ENCODE results near the gene DUSP10.
A peak's percentile ranks its signal among the peaks of the same experiment; 100 is the strongest.

DUSP10 gene

GRCh38 chr1:221700536-221700935 lies 41.4 kb downstream of the DUSP10 start:
- in situ Hi-C loops (cut with MboI; ENCODE audit: low pct_unique_long_range_greater_than_20kb, low sequenced_read_pairs): no loop called here
- no peak for DNase-seq

- in situ Hi-C loops (cut with MboI; ENCODE audit: low pct_unique_long_range_greater_than_20kb, low sequenced_read_pairs): no loop called here
- no peak for DNase-seq
Measured at GRCh38 chr1:221699978-221700519, 41.8 kb downstream of the DUSP10 start.

GRCh38 chr1:221699577-221699976 lies 42.3 kb downstream of the DUSP10 start:
- in situ Hi-C loops (cut with MboI; ENCODE audit: low pct_unique_long_range_greater_than_20kb, low sequenced_read_pairs): no loop called here
- DNase-seq: no peak

DNA sequence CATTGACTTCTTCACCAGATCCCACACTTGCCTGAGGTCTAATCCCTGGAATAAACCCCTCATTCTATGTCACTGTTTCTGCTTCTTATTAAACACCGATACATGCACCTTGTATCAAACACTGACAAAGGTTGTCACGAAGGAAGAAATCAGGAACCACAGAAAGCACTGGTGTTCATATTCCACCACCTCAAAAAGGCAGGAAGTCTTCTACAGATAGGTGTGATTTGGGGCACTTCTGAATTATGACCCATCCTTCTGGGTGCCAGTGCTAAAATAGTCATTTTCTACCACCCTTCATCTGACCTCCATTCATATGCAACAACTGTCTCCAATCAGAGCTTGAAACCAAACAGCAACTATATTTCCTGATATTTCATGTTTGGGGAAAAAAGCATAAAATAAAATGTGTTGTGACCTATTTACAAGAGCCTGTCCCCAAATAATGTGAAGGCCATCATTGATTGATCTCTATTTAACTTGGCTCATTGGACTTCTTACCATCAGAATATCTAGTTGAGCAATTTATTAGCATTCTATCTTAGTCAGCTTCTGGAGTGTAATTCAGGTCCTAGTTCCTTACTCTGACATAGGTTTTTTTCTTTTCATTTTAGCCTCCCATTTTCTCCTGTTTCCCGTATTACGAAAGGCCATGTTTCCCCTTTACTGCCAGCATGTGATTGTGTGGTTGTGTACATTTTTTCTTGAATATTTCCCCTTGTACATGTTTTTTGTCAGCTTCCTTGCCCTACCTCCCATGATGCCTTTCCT lies 43.1 kb downstream of the DUSP10 start:
- in situ Hi-C loops (cut with MboI; ENCODE audit: low pct_unique_long_range_greater_than_20kb, low sequenced_read_pairs): no loop called here
- peak; percentile 37 for DNase-seq

DNA sequence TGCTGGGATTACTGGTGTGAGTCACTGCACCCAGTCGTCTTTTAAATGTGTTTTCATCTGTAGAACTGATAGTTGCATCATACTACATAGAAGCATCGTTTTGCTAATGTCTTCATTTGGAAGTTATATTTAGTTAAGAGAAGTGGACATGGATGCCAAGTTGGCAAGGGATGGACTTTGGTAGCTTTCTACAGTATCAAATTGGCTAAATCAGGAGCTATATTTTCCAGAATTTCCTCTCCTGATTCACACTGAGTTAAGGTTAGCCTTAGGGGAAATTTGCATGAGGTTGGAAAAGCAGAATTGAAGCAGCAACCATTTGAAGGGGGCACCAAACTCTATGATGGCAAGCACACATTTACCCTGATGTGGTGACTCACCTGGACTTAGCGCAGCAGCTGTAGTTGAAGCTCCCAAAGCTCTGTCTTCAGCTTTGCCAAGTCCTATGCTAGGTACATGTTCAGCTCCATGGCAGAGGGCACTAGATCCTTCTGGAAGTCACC lies 43.9 kb downstream of the DUSP10 start:
- in situ Hi-C loops (cut with MboI; ENCODE audit: low pct_unique_long_range_greater_than_20kb, low sequenced_read_pairs): no loop called here
- no peak for DNase-seq

DNA sequence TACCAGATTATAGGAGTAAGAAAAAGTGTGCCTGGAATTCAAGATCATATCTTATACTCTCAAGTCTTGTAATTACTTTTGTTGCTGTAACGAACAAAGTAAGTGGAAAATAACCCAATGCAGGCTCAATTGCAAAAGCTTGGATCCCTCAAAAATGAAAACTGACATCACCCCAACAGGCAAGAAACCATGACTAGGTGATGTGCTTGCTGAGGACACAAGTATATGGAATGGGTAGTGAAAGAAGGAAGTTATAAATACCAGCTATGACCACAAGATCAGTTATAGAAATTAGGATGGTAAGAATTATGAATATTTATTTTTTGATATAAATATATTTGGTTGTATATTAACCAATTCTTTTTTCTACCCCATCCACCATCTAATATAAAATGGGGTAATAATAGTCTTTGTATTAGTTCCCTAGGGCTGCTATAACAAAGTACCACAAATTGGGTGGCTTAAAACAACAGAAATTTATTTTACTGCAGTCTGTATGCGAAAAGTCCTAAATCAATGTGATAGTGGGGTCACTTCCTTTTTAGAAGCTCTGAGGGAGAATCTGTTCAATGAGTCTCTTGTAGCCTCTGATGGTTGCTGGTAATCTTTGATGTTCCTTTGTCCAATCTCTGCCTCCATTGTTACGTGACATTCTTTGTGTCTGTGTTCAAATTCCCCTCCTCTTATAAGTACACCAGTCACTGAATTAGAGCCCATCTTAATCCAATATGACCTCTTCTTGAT lies 45.0 kb downstream of the DUSP10 start:
- in situ Hi-C loops (cut with MboI; ENCODE audit: low pct_unique_long_range_greater_than_20kb, low sequenced_read_pairs): no loop called here
- no peak for DNase-seq

DNA sequence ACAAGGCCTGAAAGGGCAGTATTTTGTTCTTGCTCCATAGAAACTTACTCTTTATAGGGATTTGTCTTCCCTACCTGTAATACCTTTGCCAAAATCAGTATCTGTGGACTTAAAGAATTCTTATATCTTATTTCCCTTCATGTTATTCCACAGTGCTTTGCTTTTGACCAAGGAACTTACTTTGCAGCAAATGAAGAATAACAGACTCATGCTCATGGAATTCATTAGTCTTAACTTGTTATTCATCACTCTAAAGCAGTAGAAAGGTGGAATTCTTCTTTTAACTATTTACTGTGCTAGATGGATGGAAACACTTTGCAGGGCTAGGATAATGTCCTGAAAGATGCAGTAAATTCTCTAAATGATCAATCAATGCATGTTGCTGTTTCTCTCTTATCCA lies 45.9 kb downstream of the DUSP10 start:
- no peak for DNase-seq
- in situ Hi-C loops (cut with MboI; ENCODE audit: low pct_unique_long_range_greater_than_20kb, low sequenced_read_pairs): no loop called here

DNA sequence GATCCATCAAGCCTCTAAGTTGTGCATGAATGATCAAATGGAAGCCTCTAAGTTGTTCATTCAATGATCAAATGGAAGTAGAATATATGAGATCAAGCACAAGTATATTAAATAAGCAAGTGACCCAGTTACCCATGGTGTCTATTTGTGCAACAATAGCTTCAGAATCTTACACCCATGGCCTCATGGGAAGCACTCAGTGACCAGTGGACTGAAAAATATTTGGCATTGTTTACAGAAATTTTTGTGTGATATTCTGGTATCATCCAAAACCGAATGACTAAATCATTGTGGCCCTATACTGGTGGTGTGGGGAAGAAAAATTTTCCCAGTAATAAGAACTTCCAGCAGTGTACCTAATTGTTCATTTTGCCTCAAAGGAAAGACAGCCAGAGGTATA lies 46.6 kb downstream of the DUSP10 start:
- DNase-seq: no peak
- in situ Hi-C loops (cut with MboI; ENCODE audit: low pct_unique_long_range_greater_than_20kb, low sequenced_read_pairs): no loop called here

- no peak for DNase-seq
Measured at GRCh38 chr1:221694109-221694508, 47.8 kb downstream of the DUSP10 start.

DNA sequence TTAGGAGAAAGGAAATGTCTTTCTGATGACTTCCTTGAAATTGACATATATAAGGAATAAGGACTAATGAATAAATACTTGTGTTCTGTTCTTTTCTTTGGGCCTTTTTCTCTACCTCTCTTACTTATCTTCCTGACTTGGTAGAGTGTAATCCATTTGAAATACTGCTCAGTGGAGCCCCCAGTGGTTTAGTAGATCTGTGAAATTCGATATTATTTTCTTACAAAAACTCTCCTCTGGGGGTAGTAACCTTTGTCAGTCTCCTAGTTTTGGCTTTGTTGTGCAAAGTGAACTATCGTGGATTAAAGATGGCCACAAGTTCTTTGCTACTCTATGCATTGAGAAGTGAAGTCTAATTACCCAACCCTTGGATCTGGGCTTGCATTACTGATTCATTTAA lies 48.8 kb downstream of the DUSP10 start:
- DNase-seq: peak; percentile 30
- in situ Hi-C loops (cut with MboI; ENCODE audit: low pct_unique_long_range_greater_than_20kb, low sequenced_read_pairs): no loop called here

More at GRCh38 chr1:221694109-221694508, 47.8 kb downstream of the DUSP10 start:
- in situ Hi-C loops (cut with MboI; ENCODE audit: low pct_unique_long_range_greater_than_20kb, low sequenced_read_pairs): no loop called here

GRCh38 chr1:221692643-221693042 lies 49.2 kb downstream of the DUSP10 start:
- in situ Hi-C loops (cut with MboI; ENCODE audit: low pct_unique_long_range_greater_than_20kb, low sequenced_read_pairs): no loop called here
- no peak for DNase-seq

DNA sequence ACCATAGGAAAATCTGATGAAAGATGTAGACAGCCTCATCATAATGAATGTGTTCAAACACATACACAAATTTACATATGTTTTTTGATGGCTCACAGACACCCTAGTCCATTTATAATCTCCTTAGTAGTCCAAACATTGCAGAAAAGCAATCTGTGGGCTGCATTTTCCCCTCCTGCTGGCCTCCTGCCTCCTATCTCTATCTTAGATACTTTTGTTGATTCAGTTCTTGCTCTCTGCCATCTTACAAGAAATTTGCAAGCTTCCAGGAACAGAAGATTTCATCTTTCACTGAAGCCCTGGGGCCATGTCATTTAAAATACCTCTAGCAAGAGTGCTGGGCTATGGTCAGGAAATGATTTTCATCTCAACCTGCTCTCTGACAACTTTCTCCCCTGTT lies 50.6 kb downstream of the DUSP10 start:
- in situ Hi-C loops (cut with MboI; ENCODE audit: low pct_unique_long_range_greater_than_20kb, low sequenced_read_pairs): no loop called here
- no peak for DNase-seq

GRCh38 chr1:221690858-221691257 lies 51.0 kb downstream of the DUSP10 start:
- no peak for DNase-seq
- in situ Hi-C loops (cut with MboI; ENCODE audit: low pct_unique_long_range_greater_than_20kb, low sequenced_read_pairs): no loop called here

GRCh38 chr1:221689138-221689537 lies 52.8 kb downstream of the DUSP10 start:
- in situ Hi-C loops (cut with MboI; ENCODE audit: low pct_unique_long_range_greater_than_20kb, low sequenced_read_pairs): no loop called here
- no peak for DNase-seq

DNA sequence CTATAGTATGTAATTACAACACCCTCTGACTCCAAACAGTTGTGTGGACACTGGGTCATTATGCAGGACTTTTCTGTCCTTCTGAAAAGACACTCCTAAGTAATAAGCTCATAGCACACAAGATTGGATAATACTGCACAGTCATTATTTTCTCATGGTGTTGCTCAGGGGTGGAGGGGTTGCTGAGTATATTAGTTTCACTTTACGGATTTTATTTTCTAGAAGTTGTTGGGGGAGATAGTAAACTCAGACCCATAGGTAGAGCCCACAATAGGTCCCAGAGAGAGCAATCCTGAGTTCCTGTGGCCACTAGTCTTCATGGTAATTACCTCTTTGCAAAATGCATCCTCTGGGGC lies 53.4 kb downstream of the DUSP10 start:
- in situ Hi-C loops (cut with MboI; ENCODE audit: low pct_unique_long_range_greater_than_20kb, low sequenced_read_pairs): no loop called here
- DNase-seq: no peak

- peak; percentile 71 for DNase-seq
- in situ Hi-C loops (cut with MboI; ENCODE audit: low pct_unique_long_range_greater_than_20kb, low sequenced_read_pairs): no loop called here
Measured at GRCh38 chr1:221687836-221688487, 53.9 kb downstream of the DUSP10 start.

- DNase-seq: no peak
- in situ Hi-C loops (cut with MboI; ENCODE audit: low pct_unique_long_range_greater_than_20kb, low sequenced_read_pairs): no loop called here
Measured at GRCh38 chr1:221683681-221684080, 58.2 kb downstream of the DUSP10 start.

DNA sequence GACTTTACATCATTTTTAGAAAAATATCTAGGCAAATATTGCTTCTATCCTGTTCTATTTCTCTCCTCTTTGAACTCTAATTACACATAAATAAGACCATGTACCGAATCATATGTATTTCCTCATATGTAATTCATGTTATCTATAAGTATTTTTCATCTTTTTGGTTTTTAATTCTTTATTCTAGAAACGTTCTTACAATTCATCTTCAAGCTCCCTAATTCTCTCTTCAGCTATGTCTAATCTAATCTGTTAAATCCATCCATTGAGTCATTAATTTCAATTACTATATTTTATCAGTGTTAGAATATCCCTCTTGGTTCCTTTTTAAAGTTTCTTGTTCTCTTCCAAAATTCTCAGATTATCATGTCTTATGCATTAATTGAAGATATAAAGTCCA lies 61.8 kb downstream of the DUSP10 start:
- DNase-seq: no peak
- in situ Hi-C loops (cut with MboI; ENCODE audit: low pct_unique_long_range_greater_than_20kb, low sequenced_read_pairs): no loop called here

- DNase-seq: no peak
- in situ Hi-C loops (cut with MboI; ENCODE audit: low pct_unique_long_range_greater_than_20kb, low sequenced_read_pairs): no loop called here
Measured at GRCh38 chr1:221678014-221678413, 63.9 kb downstream of the DUSP10 start.

Data from KBM-7 (cell line).